ENCODE measurements around the gene SLC9A1. TPM values are rescaled to one million over a fixed set of nuclear protein-coding genes. Genes with fewer than 3 reads are reported as not detected.

The SLC9A1 gene
- polyA plus RNA-seq, 4 donors, result 24.7 to 41.3 (median 40.7) TPM

Other genes starting within 250 kb of the SLC9A1 start
- 100 to 1,000 TPM in 2 of 4 donors, 10 to 100 TPM in 2; 54.9 to 443 (median 216) TPM for gene NR0B2, start 241.2 kb downstream of the SLC9A1 start, polyA plus RNA-seq
- gene NUDC, start 233.4 kb downstream of the SLC9A1 start, polyA plus RNA-seq, result 10 to 100 TPM; 39.4 to 70.5 (median 50.1) TPM
- 10 to 100 TPM; 19.9 to 30.8 (median 27.1) TPM for gene KDF1, start 194.7 kb downstream of the SLC9A1 start, polyA plus RNA-seq
- gene TRNP1, start 161.4 kb downstream of the SLC9A1 start, polyA plus RNA-seq, result 10 to 100 TPM in 3 of 4 donors, 1 to 10 TPM in 1; 4.6 to 15.6 (median 11.8) TPM
- gene TENT5B, start 142.3 kb downstream of the SLC9A1 start, polyA plus RNA-seq, result 1 to 10 TPM in 2 of 4 donors, under 1 TPM in 2; 0.27 to 3.9 (median 1.1) TPM
- gene WDTC1, start 79.5 kb upstream of the SLC9A1 start, polyA plus RNA-seq, result 10 to 100 TPM; 14.6 to 32.9 (median 18.0) TPM
- gene TMEM222, start 167.0 kb upstream of the SLC9A1 start, polyA plus RNA-seq, result 10 to 100 TPM; 30.3 to 51.7 (median 36.9) TPM
- gene SYTL1, start 186.9 kb upstream of the SLC9A1 start, polyA plus RNA-seq, result 10 to 100 TPM in 1 of 4 donors, 1 to 10 TPM in 3; 2.5 to 24.1 (median 7.3) TPM
- gene MAP3K6, start 211.8 kb upstream of the SLC9A1 start, polyA plus RNA-seq, result 10 to 100 TPM in 1 of 4 donors, 1 to 10 TPM in 3; 1.6 to 19.4 (median 5.2) TPM
- gene FCN3, start 219.7 kb upstream of the SLC9A1 start, polyA plus RNA-seq, result 1 to 10 TPM in 2 of 4 donors, under 1 TPM in 2; 0.06 to 3.6 (median 1.3) TPM
- gene CD164L2, start 228.2 kb upstream of the SLC9A1 start, polyA plus RNA-seq, result under 1 TPM in 2 of 4 donors, not detected in 2; 0.03 to 0.04 TPM
- gene GPR3, start 237.5 kb upstream of the SLC9A1 start, polyA plus RNA-seq, result under 1 TPM in 2 of 4 donors, not detected in 2; 0.15 to 0.36 TPM

Measured in small intestine (tissue), 4 donors.